HG02763 (cell line): ENCODE results near the gene PRR14L.
"Not testable (repeated sequence)": the region's sequence is repeated elsewhere in the genome, so short reads cannot be mapped to it uniquely, and the experiment has no call there.

Experiments
- ATAC-seq: cut with Tn5 transposase; IDR thresholded peaks from one replicate; pipeline ENCODE4 v1.9.1; 2021; ENCODE audit warnings: mild to moderate bottlenecking, moderate library complexity; ENCODE audit not compliant: unreplicated experiment

Gene PRR14L

GRCh38 chr22:31742115-31742514 lies 7.8 kb downstream of the PRR14L start:
- ATAC-seq, result no peak

- not testable (repeated sequence) for ATAC-seq
Measured at GRCh38 chr22:31740314-31740713, 9.6 kb downstream of the PRR14L start.

- no peak for ATAC-seq
Measured at GRCh38 chr22:31739795-31740201, 10.1 kb downstream of the PRR14L start.

DNA sequence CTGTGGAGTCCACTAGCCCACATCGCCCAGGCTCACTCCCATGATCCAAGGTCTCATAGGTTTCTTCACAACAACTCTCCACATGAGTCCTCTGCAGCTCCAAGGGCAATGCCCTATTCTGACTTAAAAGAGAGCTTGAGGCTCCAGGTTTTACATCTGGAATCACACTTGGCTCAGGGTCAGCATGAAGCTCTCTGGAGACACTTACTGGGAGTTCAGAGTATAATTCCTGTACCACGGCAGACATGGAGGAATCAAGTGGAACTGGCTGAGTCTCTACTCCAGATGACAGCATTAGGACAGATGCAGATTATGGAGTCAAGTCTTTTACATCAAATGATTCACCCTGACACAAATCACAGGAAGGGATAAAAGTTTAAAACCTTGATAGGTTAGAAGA lies 11.4 kb downstream of the PRR14L start:
- no peak for ATAC-seq

GRCh38 chr22:31737932-31738331 lies 12.0 kb downstream of the PRR14L start:
- no peak for ATAC-seq

DNA sequence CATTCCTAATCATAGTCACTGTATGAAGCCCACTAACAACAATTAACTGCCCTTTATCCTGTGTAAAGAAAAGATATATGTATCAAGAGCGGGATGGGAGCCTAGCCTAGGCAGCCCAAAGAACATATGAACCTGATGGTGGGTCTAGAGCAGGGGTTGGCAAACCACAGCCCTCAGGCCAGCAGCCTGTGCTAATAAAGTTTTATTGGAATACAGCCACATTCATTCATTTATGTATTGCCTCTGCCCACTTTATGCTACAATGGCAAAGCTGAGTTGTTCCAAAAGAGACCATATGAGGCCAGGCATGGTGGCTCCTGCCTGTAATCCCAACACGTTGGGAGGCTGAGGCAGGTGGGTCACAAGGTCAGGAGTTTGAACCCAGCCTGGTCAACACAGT lies 13.5 kb downstream of the PRR14L start:
- ATAC-seq, result no peak

DNA sequence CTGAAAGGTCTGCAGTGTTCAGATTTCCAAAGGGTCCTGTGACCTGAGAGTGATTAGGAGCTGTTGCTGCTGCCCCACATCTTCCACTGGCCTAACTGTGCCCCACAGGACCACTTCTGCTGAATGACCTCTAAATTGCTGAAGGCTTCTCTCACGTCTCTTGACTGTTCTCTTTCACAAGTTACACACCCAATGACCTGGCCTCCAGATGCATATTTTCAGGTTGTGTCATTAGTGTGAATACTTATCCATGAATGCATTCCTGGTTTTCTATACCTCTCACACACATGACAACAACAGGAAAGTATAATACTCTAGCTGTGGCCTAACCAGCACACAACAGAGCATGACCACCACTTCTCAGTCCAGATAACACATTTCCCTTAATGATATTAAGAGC lies 15.4 kb downstream of the PRR14L start:
- no peak for ATAC-seq

DNA sequence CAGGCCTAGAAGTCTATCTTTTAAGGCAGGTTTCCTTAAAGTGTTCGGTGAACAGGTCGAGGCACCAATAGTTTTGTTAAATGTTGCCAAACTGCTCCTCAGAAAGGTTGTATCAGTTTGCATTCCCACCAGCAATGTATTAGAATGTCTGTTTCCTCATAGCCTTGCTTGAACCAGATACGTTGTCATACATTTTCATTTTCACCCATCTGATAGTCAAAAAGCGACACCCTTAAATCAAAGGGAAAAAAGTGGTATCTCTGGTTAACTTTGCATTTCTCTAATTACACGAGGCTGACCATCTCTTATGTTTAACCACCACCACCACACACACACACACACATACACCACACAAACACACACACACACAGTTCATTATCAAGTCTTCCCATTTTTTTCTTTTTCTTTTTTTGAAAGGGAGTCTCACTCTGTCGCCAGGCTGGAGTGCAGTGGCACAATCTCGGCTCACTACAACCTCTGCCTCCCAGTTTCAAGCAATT lies 16.3 kb downstream of the PRR14L start:
- no peak for ATAC-seq

DNA sequence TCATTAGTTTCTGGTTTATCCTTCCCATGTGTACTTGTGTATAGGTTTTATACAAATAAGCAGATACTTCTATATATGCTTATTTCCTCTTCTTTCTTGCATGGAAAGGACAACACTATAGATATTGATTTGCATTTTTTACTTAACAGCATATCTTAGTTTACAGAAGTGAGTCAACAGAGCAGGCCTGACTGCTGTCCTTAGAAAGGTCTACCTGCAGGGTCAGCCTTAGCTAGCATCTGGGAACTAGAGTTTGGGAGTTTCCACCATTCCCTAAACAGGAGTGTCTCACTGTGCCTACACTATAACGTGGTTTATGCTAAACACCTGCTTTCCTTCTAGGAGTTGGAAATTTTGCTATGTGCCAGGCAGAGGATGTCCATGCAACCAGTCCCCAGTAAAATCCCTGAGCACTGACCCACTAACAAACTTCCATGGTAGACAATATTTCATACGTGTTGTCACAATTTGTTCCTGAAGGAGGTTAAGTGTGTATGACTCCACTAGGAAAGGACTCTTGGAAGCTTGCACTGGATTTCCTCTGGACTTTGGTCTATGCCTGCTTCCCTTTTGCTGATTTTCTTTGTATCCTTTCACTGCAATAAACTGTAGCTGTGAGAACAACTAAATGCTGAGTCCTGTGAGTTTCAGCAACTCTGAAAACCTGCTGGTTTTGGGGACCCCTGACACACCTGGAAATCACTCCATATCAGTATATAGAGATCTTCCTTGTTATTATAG lies 17.7 kb downstream of the PRR14L start:
- no peak for ATAC-seq

GRCh38 chr22:31730344-31730711 lies 19.6 kb downstream of the PRR14L start:
- no peak for ATAC-seq

DNA sequence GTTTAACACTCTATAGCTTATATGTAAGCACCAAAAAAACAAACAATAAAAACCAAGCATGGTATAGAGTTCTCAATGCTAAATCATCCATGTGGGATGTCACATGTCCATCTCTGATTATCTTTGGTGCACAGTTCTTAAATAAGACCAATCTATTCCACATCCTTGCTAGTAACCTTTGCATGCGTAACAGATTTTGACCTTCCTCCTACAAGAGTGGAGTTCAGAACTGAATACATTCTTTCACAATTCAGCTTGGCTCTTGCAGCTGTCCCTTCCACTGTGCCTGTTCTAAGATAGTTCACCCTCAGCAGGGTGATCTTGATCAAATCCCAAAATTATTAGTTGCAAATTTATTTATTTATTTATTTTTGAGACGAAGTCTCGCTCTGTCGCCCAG lies 21.1 kb downstream of the PRR14L start:
- no peak for ATAC-seq

- no peak for ATAC-seq
Measured at GRCh38 chr22:31726692-31727091, 23.2 kb downstream of the PRR14L start.

- no peak for ATAC-seq
Measured at GRCh38 chr22:31723723-31724122, 26.2 kb downstream of the PRR14L start.

- no peak for ATAC-seq
Measured at GRCh38 chr22:31719850-31720471, 30.0 kb downstream of the PRR14L start.

DNA sequence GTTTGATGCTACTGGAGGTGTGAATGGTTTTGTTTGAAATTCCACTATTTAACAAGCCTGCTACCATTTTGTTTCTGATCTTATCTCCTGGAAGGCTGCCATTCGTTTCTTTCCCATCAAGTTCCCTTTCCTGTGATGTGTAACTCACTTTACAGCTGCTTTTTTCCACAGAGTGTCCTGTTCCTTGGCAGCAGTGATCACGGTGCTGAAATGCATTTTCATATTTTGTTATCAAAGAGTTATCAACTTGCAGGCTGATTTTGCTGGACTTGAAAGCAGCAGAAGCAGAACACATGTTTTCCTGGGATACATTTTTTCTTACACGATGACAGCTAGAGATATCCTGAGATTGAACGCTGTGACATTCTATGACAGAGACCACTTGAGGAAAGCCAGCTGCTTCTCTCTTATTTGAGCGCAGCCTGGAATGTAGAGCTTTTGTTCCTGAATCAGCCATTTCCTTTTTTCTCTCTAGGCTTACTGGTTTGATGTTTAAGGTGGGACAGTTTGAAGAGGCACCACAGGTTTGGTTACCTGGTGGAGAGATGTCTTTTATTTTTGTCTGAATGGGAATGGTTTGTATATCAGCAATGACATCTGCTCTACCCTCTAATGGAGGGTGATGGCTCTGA lies 34.7 kb downstream of the PRR14L start:
- no peak for ATAC-seq

GRCh38 chr22:31711226-31711625 lies 38.7 kb downstream of the PRR14L start:
- ATAC-seq, result not testable (repeated sequence)

DNA sequence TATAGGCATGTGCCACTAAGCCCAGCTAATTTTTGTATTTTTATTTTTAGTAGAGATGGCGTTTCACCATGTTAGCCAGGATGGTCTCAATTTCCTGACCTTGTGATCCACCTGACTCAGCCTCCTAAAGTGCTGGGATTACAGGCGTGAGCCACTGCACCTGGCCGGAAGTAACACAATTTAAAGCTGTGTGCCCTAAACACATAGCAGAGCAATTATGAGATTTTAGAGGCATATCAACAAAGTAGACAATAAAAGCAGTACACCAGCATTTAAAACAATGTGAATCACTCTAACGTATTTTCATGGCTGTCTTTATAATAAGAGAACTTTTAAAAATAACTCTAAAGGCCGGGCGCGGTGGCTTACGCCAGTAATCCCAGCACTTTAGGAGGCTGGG lies 42.4 kb downstream of the PRR14L start:
- ATAC-seq, result no peak

DNA sequence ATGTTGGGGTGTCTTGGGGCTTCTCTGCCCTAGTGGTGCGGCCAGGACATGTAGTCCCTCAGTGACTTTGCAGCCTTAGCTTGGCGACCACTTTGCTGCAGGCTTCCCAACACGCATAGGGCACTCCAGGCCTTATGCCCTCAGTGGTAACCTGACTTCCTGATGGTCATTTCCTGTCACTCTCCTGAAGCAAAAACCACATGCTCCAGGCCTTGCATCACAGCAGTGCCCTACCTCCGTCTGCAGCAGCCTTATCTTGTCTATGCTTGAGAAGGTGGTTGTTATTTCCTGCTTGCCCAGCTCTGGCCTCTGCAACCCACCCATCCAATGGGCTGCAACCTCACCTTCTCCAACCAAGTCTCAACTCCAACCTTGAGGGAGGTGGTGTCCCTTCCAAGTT lies 54.5 kb downstream of the PRR14L start:
- no peak for ATAC-seq

DNA sequence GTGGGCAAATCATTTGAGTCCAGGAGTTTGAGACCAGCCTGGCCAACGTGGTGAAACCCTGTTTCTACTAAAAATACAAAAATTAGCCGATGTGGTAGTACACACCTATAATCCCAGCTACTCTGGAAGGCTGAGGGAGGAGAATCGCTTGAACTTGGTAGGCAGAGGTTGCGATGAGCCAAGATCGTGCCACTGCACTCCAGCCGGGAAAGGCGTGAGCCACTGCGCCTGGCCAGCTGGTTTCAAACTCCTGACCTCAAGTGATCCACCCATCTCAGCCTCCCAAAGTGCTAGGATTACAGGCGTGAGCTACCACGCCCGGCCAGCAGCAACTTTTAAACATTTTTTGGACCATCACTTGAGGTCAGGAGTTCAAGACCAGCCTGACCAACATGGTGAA lies 55.9 kb downstream of the PRR14L start:
- ATAC-seq, result not testable (repeated sequence)

DNA sequence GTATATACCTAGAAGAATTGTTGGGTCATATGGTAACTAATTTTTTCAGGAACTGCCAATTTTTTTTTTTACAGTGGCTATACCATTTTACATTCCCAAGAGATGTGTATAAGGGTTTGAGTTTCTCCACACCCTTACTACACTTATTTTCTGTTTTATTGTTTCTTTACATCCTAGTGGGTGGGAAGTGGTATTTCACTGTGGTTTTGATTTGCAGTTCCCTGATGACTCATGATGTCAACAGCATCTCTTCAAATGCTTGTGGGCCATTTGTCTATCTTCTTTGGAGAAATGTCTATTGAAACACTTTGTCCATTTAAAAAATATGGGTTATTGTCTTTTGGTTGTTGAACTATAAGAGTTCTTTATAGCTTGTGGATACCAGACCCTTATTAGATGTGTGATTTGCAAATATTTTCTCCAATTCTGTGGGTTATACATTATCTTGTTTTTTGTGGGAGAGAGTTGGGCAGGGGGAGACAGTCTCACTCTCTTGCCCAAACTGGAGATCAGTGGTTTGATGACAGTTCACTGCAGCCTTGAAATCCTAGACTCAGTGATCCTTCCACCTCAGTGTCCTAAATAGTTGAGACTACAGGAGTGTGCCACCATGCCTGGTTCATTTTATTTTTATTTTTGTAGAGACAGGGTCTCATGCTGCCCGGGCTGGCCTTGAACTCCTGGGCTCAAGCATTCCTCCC lies 57.6 kb downstream of the PRR14L start:
- ATAC-seq, result no peak

DNA sequence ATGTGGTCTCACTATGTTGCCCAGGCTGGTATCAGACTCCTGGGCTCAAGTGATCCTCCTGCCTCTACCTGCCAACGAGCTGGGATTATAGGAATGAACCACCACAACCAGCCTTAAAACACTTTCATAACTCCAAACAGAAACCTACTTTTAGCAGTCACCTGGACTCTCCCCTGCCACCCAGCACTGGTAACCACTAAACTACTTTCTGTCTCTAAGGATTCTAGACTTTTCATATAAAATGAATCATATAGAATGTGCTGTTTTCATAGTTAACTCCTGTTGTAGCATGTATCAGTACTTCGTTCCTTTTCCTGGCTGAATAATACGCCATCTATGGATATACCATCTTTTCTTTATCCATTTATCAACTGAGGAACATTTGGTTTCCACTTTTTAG lies 58.5 kb downstream of the PRR14L start:
- ATAC-seq, result no peak
